WTC11 (cell line): ENCODE data around the gene DNAJC15. TPM values are rescaled to one million over a fixed set of nuclear protein-coding genes. Genes with fewer than 3 reads are reported as not detected.

Experiments used
- ATAC-seq: fragments of 200-7000 bp; cut with Tn5 transposase; 2 replicates; pipeline ENCODE4 v1.10.0; 2021; ENCODE audit warnings: mild to moderate bottlenecking, moderate library complexity
- CTCF ChIA-PET: fragments of 300-600 bp; sonication (Branson Sonifier 250); formaldehyde crosslinking; loops from one replicate; lab custom pipeline; 2021; ENCODE audit warnings: antibody characterized with exemption; lab: Charles Lee
- POLR2A ChIA-PET: fragments of 350-600 bp; sonication (Branson Sonifier 250); formaldehyde crosslinking; loops from one replicate; lab custom pipeline; 2021; ENCODE audit warnings: antibody characterized with exemption; lab: Charles Lee
- DNase-seq: peaks from one replicate; pipeline ENCODE4 v3.0.0; 2021; ENCODE audit warnings: low spot score
- H3K27ac Mint-ChIP-seq: 2 replicates; pipeline ENCODE4 v1.8.0; 2021; ENCODE audit warnings: mixed read lengths
- H3K27me3 Mint-ChIP-seq: 2 replicates; pipeline ENCODE4 v1.8.0; 2021; ENCODE audit warnings: low read depth, mild to moderate bottlenecking, moderate library complexity, mixed read lengths
- H3K36me3 Mint-ChIP-seq: 2 replicates; pipeline ENCODE4 v1.8.0; 2021; ENCODE audit warnings: mixed read lengths
- H3K4me1 Mint-ChIP-seq: 2 replicates; pipeline ENCODE4 v1.8.0; 2022; ENCODE audit warnings: mixed read lengths
- H3K4me3 Mint-ChIP-seq: 2 replicates; pipeline ENCODE4 v1.8.0; 2021; ENCODE audit warnings: mild to moderate bottlenecking, moderate library complexity, mixed read lengths
- H3K9me3 Mint-ChIP-seq: 2 replicates; pipeline ENCODE4 v1.8.0; 2021; ENCODE audit warnings: mixed read lengths
- CREM ChIP-seq: sonication (generic); formaldehyde crosslinking; IDR thresholded peaks from 2 replicates; pipeline ENCODE4 v1.8.1; 2022; ENCODE audit warnings: mild to moderate bottlenecking, missing genetic modification reagents, moderate library complexity
- ETV6 ChIP-seq: sonication (generic); formaldehyde crosslinking; IDR thresholded peaks from 2 replicates; pipeline ENCODE4 v1.8.1; 2022; ENCODE audit warnings: mild to moderate bottlenecking, missing genetic modification reagents
- GTF2I ChIP-seq: fragments of 250-450 bp; sonication (Bioruptor Pico); conservative IDR thresholded peaks from 2 replicates; pipeline ENCODE4 v1.4.0; 2021; ENCODE audit warnings: mild to moderate bottlenecking
- MYBL2 ChIP-seq: sonication (generic); formaldehyde crosslinking; IDR thresholded peaks from 2 replicates; pipeline ENCODE4 v1.8.1; 2023; ENCODE audit warnings: mild to moderate bottlenecking, moderate library complexity, missing genetic modification reagents
- PRRX2 ChIP-seq: fragments of 250-450 bp; sonication (Bioruptor Pico); IDR thresholded peaks from 2 replicates; pipeline ENCODE4 v1.8.0; 2021; ENCODE audit warnings: mild to moderate bottlenecking
- SOX15 ChIP-seq: fragments of 250-450 bp; sonication (Bioruptor Pico); IDR thresholded peaks from 2 replicates; pipeline ENCODE4 v1.9.0; 2021; ENCODE audit warnings: mild to moderate bottlenecking
- TCF7 ChIP-seq: sonication (generic); formaldehyde crosslinking; IDR thresholded peaks from 2 replicates; pipeline ENCODE4 v1.8.0; 2022; ENCODE audit warnings: mild to moderate bottlenecking, low read depth, missing genetic modification reagents, moderate library complexity
- ZBTB21 ChIP-seq: sonication (generic); formaldehyde crosslinking; IDR thresholded peaks from 2 replicates; pipeline ENCODE4 v1.8.1; 2023; ENCODE audit warnings: mild to moderate bottlenecking, missing genetic modification reagents, borderline replicate concordance
- ZNF138 ChIP-seq: sonication (generic); formaldehyde crosslinking; conservative IDR thresholded peaks from 2 replicates; pipeline ENCODE4 v1.8.1; 2022; ENCODE audit warnings: mild to moderate bottlenecking, moderate library complexity, missing genetic modification reagents
- ZNF219 ChIP-seq: sonication (generic); formaldehyde crosslinking; IDR thresholded peaks from 2 replicates; pipeline ENCODE4 v1.8.0; 2023; ENCODE audit warnings: missing genetic modification reagents, mild to moderate bottlenecking, borderline replicate concordance
- ZNF396 ChIP-seq: fragments of 250-450 bp; sonication (Bioruptor Pico); IDR thresholded peaks from 2 replicates; pipeline ENCODE4 v1.8.0; 2021; ENCODE audit warnings: mild to moderate bottlenecking, moderate library complexity, borderline replicate concordance
- total RNA-seq: library from RNA; stranded (reverse); gene quantifications from 3 replicates; pipeline ENCODE4 v1.2.3, GENCODE V29; 2021
- TF ChIP-seq, protein P1 (sequence below): sonication (generic); formaldehyde crosslinking; IDR thresholded peaks from 2 replicates; pipeline ENCODE4 v1.8.1; 2022; ENCODE audit warnings: mild to moderate bottlenecking, missing genetic modification reagents, moderate library complexity, borderline replicate concordance
- TF ChIP-seq, protein P2 (sequence below): sonication (generic); formaldehyde crosslinking; IDR thresholded peaks from 2 replicates; pipeline ENCODE4 v1.8.0; 2022; ENCODE audit warnings: mild to moderate bottlenecking, missing genetic modification reagents
- TF ChIP-seq, protein P3 (sequence below): sonication (generic); formaldehyde crosslinking; IDR thresholded peaks from 2 replicates; pipeline ENCODE4 v1.8.0; 2023; ENCODE audit warnings: mild to moderate bottlenecking, missing genetic modification reagents
- TF ChIP-seq, protein P4 (sequence below): sonication (generic); formaldehyde crosslinking; IDR thresholded peaks from 2 replicates; pipeline ENCODE4 v1.8.1; 2022; ENCODE audit warnings: mild to moderate bottlenecking, moderate library complexity, missing genetic modification reagents
- TF ChIP-seq, protein P5 (sequence below): sonication (generic); formaldehyde crosslinking; IDR thresholded peaks from 2 replicates; pipeline ENCODE4 v1.8.0; 2023; ENCODE audit warnings: missing genetic modification reagents
- TF ChIP-seq, protein P6 (sequence below): fragments of 250-450 bp; sonication (Bioruptor Pico); IDR thresholded peaks from 2 replicates; pipeline ENCODE4 v1.9.0; 2021; ENCODE audit warnings: moderate library complexity, mild to moderate bottlenecking, inconsistent platforms, borderline replicate concordance
- TF ChIP-seq, protein P7 (sequence below): fragments of 250-450 bp; sonication (Bioruptor Pico); IDR thresholded peaks from 2 replicates; pipeline ENCODE4 v1.9.0; 2021; ENCODE audit warnings: mild to moderate bottlenecking
- TF ChIP-seq, protein P8 (sequence below): sonication (generic); formaldehyde crosslinking; IDR thresholded peaks from 2 replicates; pipeline ENCODE4 v1.8.1; 2023; ENCODE audit warnings: mild to moderate bottlenecking, missing genetic modification reagents
- TF ChIP-seq, protein P9 (sequence below): sonication (generic); formaldehyde crosslinking; IDR thresholded peaks from 2 replicates; pipeline ENCODE4 v1.8.1; 2022; ENCODE audit warnings: missing genetic modification reagents, borderline replicate concordance

Gene DNAJC15
- total RNA-seq, 1 experiment from 2014 or later = 12.2 TPM

DNA sequence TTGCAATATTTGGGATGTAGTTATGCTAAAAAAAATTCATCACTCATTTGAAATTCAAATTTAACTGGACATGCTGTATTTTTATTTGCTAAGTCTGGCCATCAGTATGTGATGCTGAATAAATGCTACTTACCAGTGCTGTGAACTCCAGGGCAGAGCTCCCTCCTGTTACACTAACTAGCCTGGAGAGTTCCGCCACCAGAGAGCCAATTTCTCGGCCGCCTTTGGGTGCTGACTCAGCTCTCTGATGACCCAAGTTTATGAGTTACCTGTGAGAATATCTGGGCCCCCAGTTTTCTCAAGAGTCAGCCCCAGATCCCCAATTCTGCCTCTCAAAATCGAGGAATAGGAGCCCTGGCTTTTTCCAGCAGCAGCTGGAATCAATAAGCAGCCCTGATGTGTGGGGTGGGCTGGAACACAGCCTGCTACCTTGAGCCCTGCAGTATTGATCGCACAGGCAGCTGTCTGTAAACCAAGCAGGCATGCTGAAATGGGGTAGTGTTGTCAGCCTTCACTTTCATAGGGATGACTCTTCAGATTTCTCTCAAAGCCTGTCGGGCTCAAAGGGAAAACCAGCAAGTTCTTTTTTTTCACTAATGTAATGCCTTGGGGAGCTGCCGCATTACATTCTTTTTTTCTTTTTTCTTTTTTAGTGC, 113.7 kb downstream of the DNAJC15 start (continued):
- TF ChIP-seq, protein P1, sequence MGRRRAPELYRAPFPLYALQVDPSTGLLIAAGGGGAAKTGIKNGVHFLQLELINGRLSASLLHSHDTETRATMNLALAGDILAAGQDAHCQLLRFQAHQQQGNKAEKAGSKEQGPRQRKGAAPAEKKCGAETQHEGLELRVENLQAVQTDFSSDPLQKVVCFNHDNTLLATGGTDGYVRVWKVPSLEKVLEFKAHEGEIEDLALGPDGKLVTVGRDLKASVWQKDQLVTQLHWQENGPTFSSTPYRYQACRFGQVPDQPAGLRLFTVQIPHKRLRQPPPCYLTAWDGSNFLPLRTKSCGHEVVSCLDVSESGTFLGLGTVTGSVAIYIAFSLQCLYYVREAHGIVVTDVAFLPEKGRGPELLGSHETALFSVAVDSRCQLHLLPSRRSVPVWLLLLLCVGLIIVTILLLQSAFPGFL = no peak
- TF ChIP-seq SOX15 (CRISPR knock-in tag) = no peak
- TF ChIP-seq, protein P2, sequence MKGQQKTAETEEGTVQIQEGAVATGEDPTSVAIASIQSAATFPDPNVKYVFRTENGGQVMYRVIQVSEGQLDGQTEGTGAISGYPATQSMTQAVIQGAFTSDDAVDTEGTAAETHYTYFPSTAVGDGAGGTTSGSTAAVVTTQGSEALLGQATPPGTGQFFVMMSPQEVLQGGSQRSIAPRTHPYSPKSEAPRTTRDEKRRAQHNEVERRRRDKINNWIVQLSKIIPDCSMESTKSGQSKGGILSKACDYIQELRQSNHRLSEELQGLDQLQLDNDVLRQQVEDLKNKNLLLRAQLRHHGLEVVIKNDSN (CRISPR knock-in tag) = no peak
- no peak for TF ChIP-seq ETV6 (CRISPR knock-in tag)
- TF ChIP-seq, protein P3, sequence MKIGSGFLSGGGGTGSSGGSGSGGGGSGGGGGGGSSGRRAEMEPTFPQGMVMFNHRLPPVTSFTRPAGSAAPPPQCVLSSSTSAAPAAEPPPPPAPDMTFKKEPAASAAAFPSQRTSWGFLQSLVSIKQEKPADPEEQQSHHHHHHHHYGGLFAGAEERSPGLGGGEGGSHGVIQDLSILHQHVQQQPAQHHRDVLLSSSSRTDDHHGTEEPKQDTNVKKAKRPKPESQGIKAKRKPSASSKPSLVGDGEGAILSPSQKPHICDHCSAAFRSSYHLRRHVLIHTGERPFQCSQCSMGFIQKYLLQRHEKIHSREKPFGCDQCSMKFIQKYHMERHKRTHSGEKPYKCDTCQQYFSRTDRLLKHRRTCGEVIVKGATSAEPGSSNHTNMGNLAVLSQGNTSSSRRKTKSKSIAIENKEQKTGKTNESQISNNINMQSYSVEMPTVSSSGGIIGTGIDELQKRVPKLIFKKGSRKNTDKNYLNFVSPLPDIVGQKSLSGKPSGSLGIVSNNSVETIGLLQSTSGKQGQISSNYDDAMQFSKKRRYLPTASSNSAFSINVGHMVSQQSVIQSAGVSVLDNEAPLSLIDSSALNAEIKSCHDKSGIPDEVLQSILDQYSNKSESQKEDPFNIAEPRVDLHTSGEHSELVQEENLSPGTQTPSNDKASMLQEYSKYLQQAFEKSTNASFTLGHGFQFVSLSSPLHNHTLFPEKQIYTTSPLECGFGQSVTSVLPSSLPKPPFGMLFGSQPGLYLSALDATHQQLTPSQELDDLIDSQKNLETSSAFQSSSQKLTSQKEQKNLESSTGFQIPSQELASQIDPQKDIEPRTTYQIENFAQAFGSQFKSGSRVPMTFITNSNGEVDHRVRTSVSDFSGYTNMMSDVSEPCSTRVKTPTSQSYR (CRISPR knock-in tag) = no peak
- TF ChIP-seq, protein P4, sequence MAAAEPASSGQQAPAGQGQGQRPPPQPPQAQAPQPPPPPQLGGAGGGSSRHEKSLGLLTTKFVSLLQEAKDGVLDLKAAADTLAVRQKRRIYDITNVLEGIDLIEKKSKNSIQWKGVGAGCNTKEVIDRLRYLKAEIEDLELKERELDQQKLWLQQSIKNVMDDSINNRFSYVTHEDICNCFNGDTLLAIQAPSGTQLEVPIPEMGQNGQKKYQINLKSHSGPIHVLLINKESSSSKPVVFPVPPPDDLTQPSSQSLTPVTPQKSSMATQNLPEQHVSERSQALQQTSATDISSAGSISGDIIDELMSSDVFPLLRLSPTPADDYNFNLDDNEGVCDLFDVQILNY = no peak
- no peak for TF ChIP-seq ZNF219

DNA sequence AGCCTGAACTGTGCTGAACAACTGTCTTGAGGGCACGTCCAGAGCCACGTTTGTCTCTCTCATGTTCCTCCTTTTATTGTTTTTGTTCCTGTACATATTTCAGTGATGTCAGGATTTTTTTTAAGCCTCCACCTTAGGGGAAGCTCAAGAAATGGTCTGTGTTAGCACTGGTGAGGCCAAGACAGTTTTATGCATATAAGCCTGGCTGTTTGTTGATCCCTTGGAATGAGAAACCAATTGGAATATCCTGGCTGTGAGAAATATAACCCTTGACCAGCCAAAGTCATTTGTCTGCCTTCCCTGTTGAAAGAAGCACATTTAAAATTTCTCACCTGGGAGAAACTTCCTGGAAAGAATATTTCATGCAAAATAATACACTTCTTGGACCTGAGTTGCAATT, 115.8 kb downstream of the DNAJC15 start:
- H3K36me3 Mint-ChIP-seq = no peaks in the 10 kb centered on the region
- no peak overlapping the region for H3K27ac Mint-ChIP-seq
- POLR2A ChIA-PET = no interaction called here
- peaks cover 56% of the 10 kb centered on the region for H3K4me1 Mint-ChIP-seq
- H3K27me3 Mint-ChIP-seq = no peaks in the 10 kb centered on the region
- CTCF ChIA-PET = no interaction called here
- DNase-seq (no peak), ATAC-seq (no peak)
- no peak overlapping the region for H3K4me3 Mint-ChIP-seq
- H3K9me3 Mint-ChIP-seq = peaks cover 5% of the 10 kb centered on the region
- TF ChIP-seq, protein P1 = no peak
- TF ChIP-seq TCF7 (CRISPR knock-in tag) = no peak
- TF ChIP-seq, protein P5, sequence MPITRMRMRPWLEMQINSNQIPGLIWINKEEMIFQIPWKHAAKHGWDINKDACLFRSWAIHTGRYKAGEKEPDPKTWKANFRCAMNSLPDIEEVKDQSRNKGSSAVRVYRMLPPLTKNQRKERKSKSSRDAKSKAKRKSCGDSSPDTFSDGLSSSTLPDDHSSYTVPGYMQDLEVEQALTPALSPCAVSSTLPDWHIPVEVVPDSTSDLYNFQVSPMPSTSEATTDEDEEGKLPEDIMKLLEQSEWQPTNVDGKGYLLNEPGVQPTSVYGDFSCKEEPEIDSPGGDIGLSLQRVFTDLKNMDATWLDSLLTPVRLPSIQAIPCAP = no peak
- TF ChIP-seq, protein P6, sequence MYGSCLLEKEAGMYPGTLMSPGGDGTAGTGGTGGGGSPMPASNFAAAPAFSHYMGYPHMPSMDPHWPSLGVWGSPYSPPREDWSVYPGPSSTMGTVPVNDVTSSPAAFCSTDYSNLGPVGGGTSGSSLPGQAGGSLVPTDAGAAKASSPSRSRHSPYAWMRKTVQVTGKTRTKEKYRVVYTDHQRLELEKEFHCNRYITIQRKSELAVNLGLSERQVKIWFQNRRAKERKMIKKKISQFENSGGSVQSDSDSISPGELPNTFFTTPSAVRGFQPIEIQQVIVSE (CRISPR knock-in tag) = no peak
- TF ChIP-seq, protein P7, sequence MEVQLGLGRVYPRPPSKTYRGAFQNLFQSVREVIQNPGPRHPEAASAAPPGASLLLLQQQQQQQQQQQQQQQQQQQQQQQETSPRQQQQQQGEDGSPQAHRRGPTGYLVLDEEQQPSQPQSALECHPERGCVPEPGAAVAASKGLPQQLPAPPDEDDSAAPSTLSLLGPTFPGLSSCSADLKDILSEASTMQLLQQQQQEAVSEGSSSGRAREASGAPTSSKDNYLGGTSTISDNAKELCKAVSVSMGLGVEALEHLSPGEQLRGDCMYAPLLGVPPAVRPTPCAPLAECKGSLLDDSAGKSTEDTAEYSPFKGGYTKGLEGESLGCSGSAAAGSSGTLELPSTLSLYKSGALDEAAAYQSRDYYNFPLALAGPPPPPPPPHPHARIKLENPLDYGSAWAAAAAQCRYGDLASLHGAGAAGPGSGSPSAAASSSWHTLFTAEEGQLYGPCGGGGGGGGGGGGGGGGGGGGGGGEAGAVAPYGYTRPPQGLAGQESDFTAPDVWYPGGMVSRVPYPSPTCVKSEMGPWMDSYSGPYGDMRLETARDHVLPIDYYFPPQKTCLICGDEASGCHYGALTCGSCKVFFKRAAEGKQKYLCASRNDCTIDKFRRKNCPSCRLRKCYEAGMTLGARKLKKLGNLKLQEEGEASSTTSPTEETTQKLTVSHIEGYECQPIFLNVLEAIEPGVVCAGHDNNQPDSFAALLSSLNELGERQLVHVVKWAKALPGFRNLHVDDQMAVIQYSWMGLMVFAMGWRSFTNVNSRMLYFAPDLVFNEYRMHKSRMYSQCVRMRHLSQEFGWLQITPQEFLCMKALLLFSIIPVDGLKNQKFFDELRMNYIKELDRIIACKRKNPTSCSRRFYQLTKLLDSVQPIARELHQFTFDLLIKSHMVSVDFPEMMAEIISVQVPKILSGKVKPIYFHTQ (CRISPR knock-in tag) = no peak
- TF ChIP-seq ETV6 (CRISPR knock-in tag) = no peak
- TF ChIP-seq ZNF138 (CRISPR knock-in tag) = no peak
- no peak for TF ChIP-seq GTF2I (CRISPR knock-in tag)
- no peak for TF ChIP-seq ZBTB21
- TF ChIP-seq PRRX2 (CRISPR knock-in tag) = no peak
- TF ChIP-seq ZNF396 (CRISPR knock-in tag) = no peak
- TF ChIP-seq MYBL2 (CRISPR knock-in tag) = no peak
- no peak for TF ChIP-seq CREM
- TF ChIP-seq, protein P8, sequence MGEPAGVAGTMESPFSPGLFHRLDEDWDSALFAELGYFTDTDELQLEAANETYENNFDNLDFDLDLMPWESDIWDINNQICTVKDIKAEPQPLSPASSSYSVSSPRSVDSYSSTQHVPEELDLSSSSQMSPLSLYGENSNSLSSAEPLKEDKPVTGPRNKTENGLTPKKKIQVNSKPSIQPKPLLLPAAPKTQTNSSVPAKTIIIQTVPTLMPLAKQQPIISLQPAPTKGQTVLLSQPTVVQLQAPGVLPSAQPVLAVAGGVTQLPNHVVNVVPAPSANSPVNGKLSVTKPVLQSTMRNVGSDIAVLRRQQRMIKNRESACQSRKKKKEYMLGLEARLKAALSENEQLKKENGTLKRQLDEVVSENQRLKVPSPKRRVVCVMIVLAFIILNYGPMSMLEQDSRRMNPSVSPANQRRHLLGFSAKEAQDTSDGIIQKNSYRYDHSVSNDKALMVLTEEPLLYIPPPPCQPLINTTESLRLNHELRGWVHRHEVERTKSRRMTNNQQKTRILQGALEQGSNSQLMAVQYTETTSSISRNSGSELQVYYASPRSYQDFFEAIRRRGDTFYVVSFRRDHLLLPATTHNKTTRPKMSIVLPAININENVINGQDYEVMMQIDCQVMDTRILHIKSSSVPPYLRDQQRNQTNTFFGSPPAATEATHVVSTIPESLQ = no peak
- TF ChIP-seq, protein P9, sequence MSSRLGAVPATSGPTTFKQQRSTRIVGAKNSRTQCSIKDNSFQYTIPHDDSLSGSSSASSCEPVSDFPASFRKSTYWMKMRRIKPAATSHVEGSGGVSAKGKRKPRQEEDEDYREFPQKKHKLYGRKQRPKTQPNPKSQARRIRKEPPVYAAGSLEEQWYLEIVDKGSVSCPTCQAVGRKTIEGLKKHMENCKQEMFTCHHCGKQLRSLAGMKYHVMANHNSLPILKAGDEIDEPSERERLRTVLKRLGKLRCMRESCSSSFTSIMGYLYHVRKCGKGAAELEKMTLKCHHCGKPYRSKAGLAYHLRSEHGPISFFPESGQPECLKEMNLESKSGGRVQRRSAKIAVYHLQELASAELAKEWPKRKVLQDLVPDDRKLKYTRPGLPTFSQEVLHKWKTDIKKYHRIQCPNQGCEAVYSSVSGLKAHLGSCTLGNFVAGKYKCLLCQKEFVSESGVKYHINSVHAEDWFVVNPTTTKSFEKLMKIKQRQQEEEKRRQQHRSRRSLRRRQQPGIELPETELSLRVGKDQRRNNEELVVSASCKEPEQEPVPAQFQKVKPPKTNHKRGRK (CRISPR knock-in tag) = no peak
- TF ChIP-seq ZNF219 = no peak
